ENCODE data around the gene CRYL1. TPM values are rescaled to one million over a fixed set of nuclear protein-coding genes. Genes with fewer than 3 reads are reported as not detected.
A peak's percentile ranks its signal among the peaks of the same experiment; 100 is the strongest.

Gene CRYL1
- total and polyA plus RNA-seq, 9 of the 15 experiments (the other 6 are each of a cell fraction or from before 2014, with no cell fraction given) = 1.0 to 6.9 (median 2.4) TPM

GRCh38 chr13:20465218-20465879 is 60.3 kb downstream of the CRYL1 start:
- Histone ChIP-seq H3K4me2 (ENCODE audit: insufficient read depth, low read length) (no peak overlapping the region), H3K27ac (ENCODE audit: extremely low read depth, low read depth, low read length) (no peak overlapping the region), H3K27me3 (ENCODE audit: control insufficient read depth in 2 of 2, insufficient read depth in 2 of 2, low read length in 2 of 2) (no peaks in the 10 kb centered on the region), H3K9me1 (ENCODE audit: control insufficient read depth, insufficient read depth, low read length) (no peaks in the 10 kb centered on the region), H2AFZ (ENCODE audit: low read depth, low read length) (no peak overlapping the region), H4K20me1 (replicated peaks; ENCODE audit: control insufficient read depth, insufficient read depth, low read length) (no peaks in the 10 kb centered on the region), H3K9ac (ENCODE audit: insufficient read depth in 1 of 2, low read depth in 2 of 2, low read length in 2 of 2) (no peak overlapping the region), H3K9me3 (replicated peaks; ENCODE audit: control insufficient read depth, insufficient read depth, low read depth, low read length) (no peaks in the 10 kb centered on the region), H3K4me3 (no peak overlapping the region), H3K4me1 (replicated peaks in 1 of 2; ENCODE audit: control insufficient read depth in 2 of 2, insufficient read depth in 2 of 2, low read length in 2 of 2) (no peaks in the 10 kb centered on the region; a peak in 1 of 5 replicates), H3K36me3 (ENCODE audit: control insufficient read depth, insufficient read depth, low read length) (no peaks in the 10 kb centered on the region), H3K79me2 (ENCODE audit: control insufficient read depth, insufficient read depth, low read length) (no peaks in the 10 kb centered on the region)
- FAIRE-seq = no peak
- TF ChIP-seq ZNF140 (CRISPR knock-in tag; IDR thresholded peaks at IDR 0.05) (no peak), RBBP5 (IDR thresholded peaks at IDR 0.05; ENCODE audit: borderline replicate concordance, insufficient read depth, low read length, poor library complexity, severe bottlenecking) (no peak), ZNF316 (IDR thresholded peaks at IDR 0.05) (no peak)
- intact Hi-C loops (cut with micrococcal nuclease) = no loop called here
- no peak for ATAC-seq
- DNase-seq (ENCODE audit: extremely low read depth in 1 of 4, low spot score in 3 of 4) = no peak
- BruUV-seq (replicated peaks) = no TSS peak
- in situ Hi-C loops (cut with MboI) = no loop called here
- CTCF ChIA-PET (ENCODE audit: low intra/inter-chr PET ratio) = no interaction called here
- WGBS (ENCODE audit: insufficient coverage, low coverage, missing lambda C conversion rate) = 6% methylated on average over 6 of the region's 6 CpGs
- POLR2A ChIA-PET = no interaction called here

GRCh38 chr13:20462921-20463320 is 62.7 kb downstream of the CRYL1 start:
- peak; percentile 48; the same call in 1 of the 3 replicates for ATAC-seq
- Histone ChIP-seq H3K36me3 (ENCODE audit: control insufficient read depth, insufficient read depth, low read length) (no peaks in the 10 kb centered on the region), H3K9ac (ENCODE audit: insufficient read depth in 1 of 2, low read depth in 2 of 2, low read length in 2 of 2) (no peak overlapping the region), H4K20me1 (replicated peaks; ENCODE audit: control insufficient read depth, insufficient read depth, low read length) (no peaks in the 10 kb centered on the region), H3K9me3 (replicated peaks; ENCODE audit: control insufficient read depth, insufficient read depth, low read depth, low read length) (no peaks in the 10 kb centered on the region), H3K27me3 (ENCODE audit: control insufficient read depth in 2 of 2, insufficient read depth in 2 of 2, low read length in 2 of 2) (no peaks in the 10 kb centered on the region), H2AFZ (ENCODE audit: low read depth, low read length) (no peak overlapping the region), H3K9me1 (ENCODE audit: control insufficient read depth, insufficient read depth, low read length) (no peaks in the 10 kb centered on the region), H3K4me3 (no peak overlapping the region), H3K79me2 (ENCODE audit: control insufficient read depth, insufficient read depth, low read length) (no peaks in the 10 kb centered on the region), H3K4me2 (ENCODE audit: insufficient read depth, low read length) (no peak overlapping the region), H3K4me1 (replicated peaks in 1 of 2; ENCODE audit: control insufficient read depth in 2 of 2, insufficient read depth in 2 of 2, low read length in 2 of 2) (no peaks in the 10 kb centered on the region; a peak in 1 of 5 replicates), H3K27ac (ENCODE audit: extremely low read depth, low read depth, low read length) (no peak overlapping the region)
- DNase-seq (ENCODE audit: extremely low read depth in 1 of 4, low spot score in 3 of 4) = no peak
- BruUV-seq (replicated peaks) = no TSS peak
- WGBS (ENCODE audit: insufficient coverage, low coverage, missing lambda C conversion rate) = 11% methylated on average over 8 of the region's 8 CpGs
- CTCF ChIA-PET (ENCODE audit: low intra/inter-chr PET ratio) = no interaction called here
- no peak for FAIRE-seq
- POLR2A ChIA-PET = interaction anchor here (0.8 kb wide), 1 partner anchor 24 kb away, joined by 4 read pairs; no protein-coding TSS in a partner anchor
- intact Hi-C loops (cut with micrococcal nuclease) (no loop called here), in situ Hi-C loops (cut with MboI) (no loop called here)
- TF ChIP-seq THRB (CRISPR knock-in tag; conservative IDR thresholded peaks at IDR 0.05) (no peak), KAT2B (IDR thresholded peaks at IDR 0.05; ENCODE audit: low read depth, low read length) (no peak), FOXJ2 (tag; IDR thresholded peaks at IDR 0.05) (no peak), TRIM24 (IDR thresholded peaks at IDR 0.05) (no peak), ESRRA (IDR thresholded peaks at IDR 0.05; ENCODE audit: borderline replicate concordance, low read depth) (no peak), TAF1 (IDR thresholded peaks at IDR 0.05; ENCODE audit: control insufficient read depth, extremely low read depth, insufficient read depth, low read length, severe bottlenecking) (no peak), HNRNPLL (IDR thresholded peaks at IDR 0.05; ENCODE audit: low read depth, low read length, poor library complexity, severe bottlenecking) (no peak), C11orf30 (IDR thresholded peaks at IDR 0.05; ENCODE audit: low read depth) (no peak), SREBF2 (CRISPR knock-in tag; IDR thresholded peaks at IDR 0.05) (no peak), FOXO4 (CRISPR knock-in tag; IDR thresholded peaks at IDR 0.05) (no peak)

Measured in K562 (cell line).